ENCODE data around the gene PACS2. TPM values are rescaled to one million over a fixed set of nuclear protein-coding genes. Genes with fewer than 3 reads are reported as not detected.

PACS2 gene
- total and polyA plus RNA-seq, 2 of the 8 experiments (the other 6 are each of a cell fraction or from before 2014, with no cell fraction given) = 38.0 to 62.8 TPM

GRCh38 chr14:105421723-105422615, 107.4 kb downstream of the PACS2 start:
- Histone ChIP-seq H3K4me3 (ENCODE audit: extremely low read depth in 1 of 4, insufficient read depth in 2 of 4, low read depth in 3 of 4, low read length in 4 of 4) (peak overlapping the region in 1 of 4 experiments; percentile 88; a peak in 1 of 8 replicates), H3K18ac (ENCODE audit: extremely low read depth, low read length) (no peak overlapping the region; the same call in 1 of the 2 replicates), H2BK20ac (ENCODE audit: low read length) (no peak overlapping the region), H3K4me2 (ENCODE audit: insufficient read depth in 1 of 2, low read depth in 2 of 2, low read length in 2 of 2) (peak overlapping the region; percentile 88; a peak in 3 of 4 replicates), H2AK5ac (ENCODE audit: low read depth, low read length) (no peak overlapping the region), H3K4ac (replicated peaks; ENCODE audit: insufficient read length, low read depth, low read length) (no peak overlapping the region), H2BK120ac (replicated peaks; ENCODE audit: low read depth, low read length) (no peak overlapping the region), H2BK12ac (ENCODE audit: low read depth, low read length) (no peak overlapping the region), H3K79me1 (ENCODE audit: low read depth, low read length) (peaks cover 29% of the 10 kb centered on the region), H3K23me2 (ENCODE audit: low read depth, low read length) (peaks cover 7% of the 10 kb centered on the region), H2BK15ac (ENCODE audit: low read length) (no peak overlapping the region), H3K9me3 (ENCODE audit: insufficient read depth in 2 of 2, low read depth in 1 of 2, low read length in 1 of 2) (no peaks in the 10 kb centered on the region), H3K79me2 (ENCODE audit: control insufficient read depth in 1 of 2, insufficient read depth in 2 of 2, low read length in 2 of 2) (peaks cover 31 to 72% of the 10 kb centered on the region in 2 experiments; a peak in 3 of 4 replicates), H3K27me3 (replicated peaks in 1 of 4; ENCODE audit: control insufficient read depth in 3 of 4, extremely low read depth in 1 of 4, insufficient read depth in 3 of 4, low read length in 3 of 4) (peaks cover 0 to 3% (median 1%) of the 10 kb centered on the region in 4 experiments; a peak in 3 of 7 replicates), H4K20me1 (replicated peaks in 1 of 2; ENCODE audit: control insufficient read depth in 1 of 2, insufficient read depth in 2 of 2, low read length in 2 of 2) (peaks cover 36 to 38% of the 10 kb centered on the region in 2 experiments), H4K5ac (ENCODE audit: insufficient read length, low read depth, low read length) (no peak overlapping the region), H3K56ac (replicated peaks; ENCODE audit: insufficient read length, low read depth, low read length) (no peak overlapping the region), H3K27ac (ENCODE audit: low read depth, low read length) (no peak overlapping the region), H3K23ac (ENCODE audit: insufficient read length) (no peak overlapping the region), H2AFZ (ENCODE audit: low read length) (no peak overlapping the region), H3K14ac (ENCODE audit: insufficient read length) (no peak overlapping the region), H4K8ac (ENCODE audit: extremely low read depth, insufficient read depth, low read length) (peak overlapping the region; percentile 35; the same call in 1 of the 2 replicates), H2BK5ac (ENCODE audit: low read depth, low read length) (peak overlapping the region; percentile 44; the same call in 1 of the 2 replicates), H4K91ac (replicated peaks; ENCODE audit: insufficient read length, low read length) (no peak overlapping the region), H3K36me3 (ENCODE audit: control insufficient read depth in 2 of 4, insufficient read depth in 4 of 4, low read length in 3 of 4) (peaks cover 0 to 8% (median 2%) of the 10 kb centered on the region in 4 experiments; a peak in 3 of 8 replicates), H3K4me1 (replicated peaks in 1 of 4; ENCODE audit: control insufficient read depth in 3 of 4, insufficient read depth in 4 of 4, low read length in 3 of 4) (peaks cover 0 to 28% (median 23%) of the 10 kb centered on the region in 4 experiments; a peak in 5 of 7 replicates), H3K9ac (replicated peaks in 1 of 4; ENCODE audit: extremely low read depth in 1 of 4, low read depth in 3 of 4, low read length in 3 of 4) (0 out of 7 replicates have a peak overlapping the region, but pooled peaks of 1 of the 4 experiments have one; percentile 2)
- DNase-seq (ENCODE audit: low read depth in 1 of 2, low spot score in 2 of 2) (no peak), FAIRE-seq (no peak)
- CTCF ChIA-PET (ENCODE audit: partially characterized antibody) = interaction anchor here (1.0 to 1.6 kb wide), 5 partner anchors 10 to 67 kb away, joined by 3 to 7 read pairs (median 5); no protein-coding TSS in a partner anchor
- POLR2A ChIA-PET (ENCODE audit: partially characterized antibody) = interaction anchor here (0.8 to 5.2 kb wide), 5 partner anchors 11 to 25 kb away, joined by 3 to 43 read pairs (median 5); partner anchors contain the start of gene TEX22
- WGBS, 2 experiments (ENCODE audit: extremely low coverage in 1 of 2, insufficient coverage in 1 of 2, insufficient read length in 1 of 2, insufficient replicate concordance in 2 of 2, low coverage in 1 of 2, low lambda C conversion rate in 2 of 2, missing lambda C conversion rate in 1 of 2) = 90% methylated on average over 25 of the region's 32 CpGs; no CpG with 5 or more reads in 1 of the 2 experiments
- no peak for TF ChIP-seq RFX5 (IDR thresholded peaks at IDR 0.05; ENCODE audit: borderline replicate concordance, low read depth, low read length)
- TF ChIP-seq, protein P1, sequence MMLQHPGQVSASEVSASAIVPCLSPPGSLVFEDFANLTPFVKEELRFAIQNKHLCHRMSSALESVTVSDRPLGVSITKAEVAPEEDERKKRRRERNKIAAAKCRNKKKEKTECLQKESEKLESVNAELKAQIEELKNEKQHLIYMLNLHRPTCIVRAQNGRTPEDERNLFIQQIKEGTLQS (IDR thresholded peaks at IDR 0.05; ENCODE audit: insufficient read depth, low read depth, low read length) = no peak
- no peak for TF ChIP-seq SP2 (IDR thresholded peaks at IDR 0.05; ENCODE audit: low read length)
- TF ChIP-seq TBP (IDR thresholded peaks at IDR 0.05; ENCODE audit: low read depth, low read length) = no peak
- no peak for TF ChIP-seq KDM5A (IDR thresholded peaks at IDR 0.05; ENCODE audit: low read length)
- no peak for TF ChIP-seq SAP30 (IDR thresholded peaks at IDR 0.05; ENCODE audit: insufficient read depth, insufficient replicate concordance, low read length)
- TF ChIP-seq CBX5 (IDR thresholded peaks at IDR 0.05; ENCODE audit: low read depth, low read length) = no peak
- TF ChIP-seq GTF2F1 (IDR thresholded peaks at IDR 0.05; ENCODE audit: borderline replicate concordance, low read depth, low read length) = no peak
- no peak for TF ChIP-seq SUZ12 (IDR thresholded peaks at IDR 0.05; ENCODE audit: low read length)
- TF ChIP-seq YY1 (IDR thresholded peaks at IDR 0.05; ENCODE audit: low read depth, low read length) = no peak

Measured in H1 (cell line).